Measurements from ENCODE around the gene POLR2I. TPM values are rescaled to one million over a fixed set of nuclear protein-coding genes. Genes with fewer than 3 reads are reported as not detected.
"Not testable (repeated sequence)": the region's sequence is repeated elsewhere in the genome, so short reads cannot be mapped to it uniquely, and the experiment has no call there.

Gene POLR2I
- total RNA-seq, 1 donor from 2014 or later, result 88.5 TPM

DNA sequence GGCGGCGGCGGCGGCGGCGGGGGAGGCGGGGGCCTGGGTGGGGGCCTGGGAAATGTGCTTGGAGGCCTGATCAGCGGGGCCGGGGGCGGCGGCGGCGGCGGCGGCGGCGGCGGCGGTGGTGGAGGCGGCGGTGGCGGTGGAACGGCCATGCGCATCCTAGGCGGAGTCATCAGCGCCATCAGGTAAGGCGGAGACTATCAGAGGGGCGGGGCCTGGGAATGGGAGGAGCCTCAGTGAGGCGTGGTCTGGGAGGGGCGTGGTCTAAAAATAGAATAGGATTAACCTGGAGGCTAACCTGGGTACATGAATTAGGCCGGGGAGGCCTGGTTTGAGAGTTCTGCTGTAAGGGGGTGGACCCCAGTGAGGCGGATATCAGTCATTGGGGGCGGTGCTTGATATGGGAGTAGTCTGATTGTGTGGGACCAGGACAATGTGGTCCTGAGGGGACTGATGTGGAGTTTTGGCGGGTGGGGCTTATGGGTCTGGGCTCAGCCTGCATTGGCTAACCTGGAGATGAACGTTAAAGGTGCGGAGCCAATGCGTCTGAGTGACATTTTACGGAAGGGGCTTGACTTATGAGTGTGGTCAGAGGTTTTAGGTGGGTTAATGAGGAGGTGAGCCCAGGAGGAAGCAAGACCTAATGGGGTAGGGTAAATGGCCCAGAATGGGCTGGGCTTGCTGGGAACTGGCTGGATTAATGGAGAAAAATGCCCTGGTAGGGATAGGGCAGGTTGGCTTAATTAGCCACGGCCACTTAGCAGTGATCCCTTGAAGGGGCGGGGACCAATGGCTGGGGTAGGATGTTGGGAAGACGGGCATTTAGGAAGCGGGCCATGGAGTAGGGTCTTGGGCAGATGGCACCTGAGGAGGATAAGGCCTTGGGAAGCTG lies 26.6 kb upstream of the POLR2I start:
- H3K4me3 ChIP-seq (ENCODE audit: low read depth, low read length), result peak overlapping the region; percentile 90
- DNase-seq (ENCODE audit: low read depth), result no peak
- TF ChIP-seq, protein P1, sequence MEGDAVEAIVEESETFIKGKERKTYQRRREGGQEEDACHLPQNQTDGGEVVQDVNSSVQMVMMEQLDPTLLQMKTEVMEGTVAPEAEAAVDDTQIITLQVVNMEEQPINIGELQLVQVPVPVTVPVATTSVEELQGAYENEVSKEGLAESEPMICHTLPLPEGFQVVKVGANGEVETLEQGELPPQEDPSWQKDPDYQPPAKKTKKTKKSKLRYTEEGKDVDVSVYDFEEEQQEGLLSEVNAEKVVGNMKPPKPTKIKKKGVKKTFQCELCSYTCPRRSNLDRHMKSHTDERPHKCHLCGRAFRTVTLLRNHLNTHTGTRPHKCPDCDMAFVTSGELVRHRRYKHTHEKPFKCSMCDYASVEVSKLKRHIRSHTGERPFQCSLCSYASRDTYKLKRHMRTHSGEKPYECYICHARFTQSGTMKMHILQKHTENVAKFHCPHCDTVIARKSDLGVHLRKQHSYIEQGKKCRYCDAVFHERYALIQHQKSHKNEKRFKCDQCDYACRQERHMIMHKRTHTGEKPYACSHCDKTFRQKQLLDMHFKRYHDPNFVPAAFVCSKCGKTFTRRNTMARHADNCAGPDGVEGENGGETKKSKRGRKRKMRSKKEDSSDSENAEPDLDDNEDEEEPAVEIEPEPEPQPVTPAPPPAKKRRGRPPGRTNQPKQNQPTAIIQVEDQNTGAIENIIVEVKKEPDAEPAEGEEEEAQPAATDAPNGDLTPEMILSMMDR (conservative IDR thresholded peaks at IDR 0.05; ENCODE audit: low read depth, low read length), result no peak

DNA sequence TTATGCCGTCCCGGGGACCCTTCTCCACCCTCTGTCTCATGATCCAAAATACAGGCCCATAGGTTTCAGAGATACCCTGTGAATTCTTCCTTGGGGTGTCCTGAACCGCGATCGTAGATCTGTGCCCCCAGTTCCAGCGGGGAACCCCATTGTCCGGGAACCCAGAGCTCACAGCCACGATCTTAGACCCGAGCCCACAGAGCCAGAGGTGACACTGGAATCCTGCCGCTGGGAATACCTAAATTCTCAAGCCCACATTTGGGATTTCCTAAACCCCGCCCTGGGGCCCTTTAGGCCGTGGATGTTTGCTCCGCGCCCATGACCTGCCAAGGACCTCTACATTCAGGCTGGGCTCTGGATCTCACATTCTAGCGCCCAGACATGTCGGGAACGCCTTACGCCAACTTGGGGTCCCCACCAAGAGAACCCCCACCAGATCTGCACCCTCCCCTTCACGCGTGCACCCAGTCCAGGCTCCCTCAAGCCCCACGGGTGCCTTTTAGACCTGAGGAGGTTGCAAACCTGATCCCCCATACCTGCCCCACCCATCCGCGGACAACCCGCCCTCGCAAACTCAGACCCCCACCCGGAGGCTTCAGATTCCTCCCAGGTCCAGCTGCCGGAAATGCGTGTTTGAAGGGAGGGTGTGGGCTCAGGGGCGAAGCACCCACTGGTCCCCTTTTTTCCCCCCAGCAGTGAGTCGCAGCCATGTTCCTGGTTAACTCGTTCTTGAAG lies 25.8 kb upstream of the POLR2I start:
- DNase-seq (ENCODE audit: low read depth), result no peak

DNA sequence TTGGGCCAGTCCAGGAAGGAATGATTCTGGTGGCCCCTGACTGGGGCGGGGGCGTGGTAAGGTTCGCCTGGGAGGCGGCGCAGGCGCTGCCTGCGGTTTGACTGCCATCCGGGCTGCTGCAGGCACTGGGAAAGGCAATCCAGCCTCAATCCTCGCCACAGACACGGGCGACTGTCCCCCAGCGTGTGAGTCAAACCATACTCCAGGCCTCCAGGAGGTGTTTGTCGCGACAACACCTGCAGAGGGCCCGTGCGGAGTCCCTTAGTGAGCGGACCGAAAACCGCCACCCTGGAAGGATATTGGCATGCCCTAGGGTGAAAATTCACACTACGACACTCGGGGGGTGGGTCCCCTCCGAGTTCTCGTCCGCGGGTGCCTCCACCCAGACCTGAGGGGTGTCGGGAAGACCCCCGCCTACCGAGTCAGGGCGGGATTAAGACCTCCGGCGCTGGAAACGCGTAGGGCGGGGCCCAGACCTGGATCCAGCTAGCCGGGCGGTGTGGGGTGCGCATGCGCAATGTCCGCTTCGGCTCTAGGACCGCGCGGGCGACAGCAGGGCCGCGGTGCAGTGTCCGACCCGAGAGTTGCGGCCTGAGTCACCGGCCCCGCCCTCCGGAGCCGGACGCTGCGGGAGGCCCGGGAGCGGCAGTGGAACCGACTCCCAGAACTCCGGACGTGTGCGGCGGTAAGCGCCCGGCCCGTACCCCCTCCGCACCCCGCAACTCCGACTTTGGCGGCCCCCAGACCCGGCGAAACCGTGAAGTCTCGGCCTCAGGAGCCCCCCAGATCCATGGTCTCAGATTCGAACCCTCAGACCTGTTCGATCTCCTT lies 25.0 kb upstream of the POLR2I start, which contains the start of gene CAPNS1:
TSS of gene CAPNS1 (plus strand) at position 594 of the 831 bp plus-strand sequence. CDS start 946 bp downstream, outside the sequence.
- TF ChIP-seq, protein P1 (conservative IDR thresholded peaks at IDR 0.05; ENCODE audit: low read depth, low read length), result no peak
- DNase-seq (ENCODE audit: low read depth), result no peak
- H3K4me3 ChIP-seq (ENCODE audit: low read depth, low read length), result peak within 1 kb of the TSS; percentile 90

More for the DNA sequence above, 25.8 kb upstream of the POLR2I start:
- peak overlapping the region; percentile 90 for H3K4me3 ChIP-seq (ENCODE audit: low read depth, low read length)
- TF ChIP-seq, protein P1 (conservative IDR thresholded peaks at IDR 0.05; ENCODE audit: low read depth, low read length), result no peak

GRCh38 chr19:36139120-36139472 lies 24.4 kb upstream of the POLR2I start:
- TF ChIP-seq, protein P1 (conservative IDR thresholded peaks at IDR 0.05; ENCODE audit: low read depth, low read length), result no peak
- no peak for DNase-seq (ENCODE audit: low read depth)
- H3K4me3 ChIP-seq (ENCODE audit: low read depth, low read length), result peak overlapping the region; percentile 90

- TF ChIP-seq, protein P1 (conservative IDR thresholded peaks at IDR 0.05; ENCODE audit: low read depth, low read length), result no peak
- no peak overlapping the region for H3K4me3 ChIP-seq (ENCODE audit: low read depth, low read length)
- no peak for DNase-seq (ENCODE audit: low read depth)
These were observed 22.4 kb upstream of the POLR2I start for GRCh38 chr19:36136964-36137686.

GRCh38 chr19:36134867-36135266 lies 20.2 kb upstream of the POLR2I start:
- DNase-seq (ENCODE audit: low read depth); H3K4me3 ChIP-seq (ENCODE audit: low read depth, low read length): not testable (repeated sequence)

- not testable (repeated sequence) for DNase-seq (ENCODE audit: low read depth); H3K4me3 ChIP-seq (ENCODE audit: low read depth, low read length)
These were observed 16.5 kb upstream of the POLR2I start for GRCh38 chr19:36131221-36131620.
